Measurements from ENCODE around the gene STK40. TPM values are rescaled to one million over a fixed set of nuclear protein-coding genes. Genes with fewer than 3 reads are reported as not detected.

STK40 gene
- total RNA-seq, 2 experiments from 2014 or later: 43.8 to 83.9 TPM

- Histone ChIP-seq H3K79me2 (ENCODE audit: insufficient read depth, low read depth, low read length) (no peaks in the 10 kb centered on the region), H4K20me1 (ENCODE audit: insufficient read depth, low read length) (no peaks in the 10 kb centered on the region), H2AFZ (ENCODE audit: low read length) (no peak overlapping the region), H3K9me3 (ENCODE audit: low read length) (no peaks in the 10 kb centered on the region), H3K27ac (ENCODE audit: low read depth, low read length, poor library complexity, severe bottlenecking) (no peak overlapping the region), H3K4me2 (ENCODE audit: low read length) (no peak overlapping the region), H3K36me3 (ENCODE audit: insufficient read depth, low read length) (peaks cover 56% of the 10 kb centered on the region), H3K4me1 (ENCODE audit: insufficient read depth, low read length, poor library complexity, severe bottlenecking) (peaks cover 18% of the 10 kb centered on the region), H3K9me2 (ENCODE audit: insufficient read depth, low read length) (no peaks in the 10 kb centered on the region), H3K4me3 (ENCODE audit: low read depth, low read length, poor library complexity, severe bottlenecking) (no peak overlapping the region)
- intact Hi-C loops (cut with micrococcal nuclease; ENCODE audit: unreplicated experiment): no loop called here
- no TSS peak for BruUV-seq (replicated peaks)
- TF ChIP-seq EZH2phosphoT487 (IDR thresholded peaks at IDR 0.05; ENCODE audit: borderline replicate concordance, low read depth, low read length): no peak
- no peak for TF ChIP-seq CTCF (conservative IDR thresholded peaks at IDR 0.05; ENCODE audit: low read length)
- no peak for DNase-seq (ENCODE audit: low spot score)
- ChIA-PET POLR2A (no interaction called here), CTCF (ENCODE audit: unreplicated experiment) (no interaction called here)
These were observed 40.4 kb downstream of the STK40 start for GRCh38 chr1:36345353-36345752.

- H3K4me2 ChIP-seq (ENCODE audit: low read length): no peak overlapping the region
- peaks cover 12% of the 10 kb centered on the region for H3K4me1 ChIP-seq (ENCODE audit: insufficient read depth, low read length, poor library complexity, severe bottlenecking)
- TF ChIP-seq EZH2phosphoT487 (IDR thresholded peaks at IDR 0.05; ENCODE audit: borderline replicate concordance, low read depth, low read length): no peak
- BruUV-seq (replicated peaks): no TSS peak
- no peaks in the 10 kb centered on the region for H3K9me3 ChIP-seq (ENCODE audit: low read length)
- no peak overlapping the region for H3K27ac ChIP-seq (ENCODE audit: low read depth, low read length, poor library complexity, severe bottlenecking)
- H3K9me2 ChIP-seq (ENCODE audit: insufficient read depth, low read length): no peaks in the 10 kb centered on the region
- POLR2A ChIA-PET: no interaction called here
- no peaks in the 10 kb centered on the region for H4K20me1 ChIP-seq (ENCODE audit: insufficient read depth, low read length)
- CTCF ChIA-PET (ENCODE audit: unreplicated experiment): interaction anchor here (0.6 kb wide), 1 partner anchor 25 kb away, joined by 7 read pairs; no protein-coding TSS in a partner anchor
- H3K36me3 ChIP-seq (ENCODE audit: insufficient read depth, low read length): peaks cover 52% of the 10 kb centered on the region
- H3K79me2 ChIP-seq (ENCODE audit: insufficient read depth, low read depth, low read length): no peaks in the 10 kb centered on the region
- intact Hi-C loops (cut with micrococcal nuclease; ENCODE audit: unreplicated experiment): no loop called here
- DNase-seq (ENCODE audit: low spot score): no peak
- no peak overlapping the region for H2AFZ ChIP-seq (ENCODE audit: low read length)
- H3K4me3 ChIP-seq (ENCODE audit: low read depth, low read length, poor library complexity, severe bottlenecking): no peak overlapping the region
These were observed 41.4 kb downstream of the STK40 start for GRCh38 chr1:36344395-36344680.

GRCh38 chr1:36343651-36344394, 41.9 kb downstream of the STK40 start:
- no peak for TF ChIP-seq EZH2phosphoT487 (IDR thresholded peaks at IDR 0.05; ENCODE audit: borderline replicate concordance, low read depth, low read length)
- TF ChIP-seq CTCF (conservative IDR thresholded peaks at IDR 0.05; ENCODE audit: low read length): no peak
- no peak overlapping the region for H3K4me3 ChIP-seq (ENCODE audit: low read depth, low read length, poor library complexity, severe bottlenecking)
- POLR2A ChIA-PET: no interaction called here

More at GRCh38 chr1:36343651-36344394, 41.9 kb downstream of the STK40 start:
- no peak overlapping the region for H3K4me2 ChIP-seq (ENCODE audit: low read length)
- no peaks in the 10 kb centered on the region for H3K9me3 ChIP-seq (ENCODE audit: low read length)
- no peaks in the 10 kb centered on the region for H3K9me2 ChIP-seq (ENCODE audit: insufficient read depth, low read length)
- no peaks in the 10 kb centered on the region for H4K20me1 ChIP-seq (ENCODE audit: insufficient read depth, low read length)
- H2AFZ ChIP-seq (ENCODE audit: low read length): no peak overlapping the region
- CTCF ChIA-PET (ENCODE audit: unreplicated experiment): interaction anchor here (0.6 to 1.9 kb wide), 4 partner anchors 7 to 78 kb away, joined by 4 to 7 read pairs (median 6); no protein-coding TSS in a partner anchor
- intact Hi-C loops (cut with micrococcal nuclease; ENCODE audit: unreplicated experiment): no loop called here
- peaks cover 12% of the 10 kb centered on the region for H3K4me1 ChIP-seq (ENCODE audit: insufficient read depth, low read length, poor library complexity, severe bottlenecking)
- BruUV-seq (replicated peaks): no TSS peak
- H3K79me2 ChIP-seq (ENCODE audit: insufficient read depth, low read depth, low read length): no peaks in the 10 kb centered on the region
- peaks cover 49% of the 10 kb centered on the region for H3K36me3 ChIP-seq (ENCODE audit: insufficient read depth, low read length)
- H3K27ac ChIP-seq (ENCODE audit: low read depth, low read length, poor library complexity, severe bottlenecking): no peak overlapping the region
- no peak for DNase-seq (ENCODE audit: low spot score)

All from OCI-LY7 (cell line).